IMR-90 (cell line): ENCODE results near the gene NIPBL. TPM values are rescaled to one million over a fixed set of nuclear protein-coding genes. Genes with fewer than 3 reads are reported as not detected.

Experiments
- ATAC-seq: fragments of 200-7000 bp; cut with Tn5 transposase; 2 replicates; pipeline ENCODE4 v1.9.1; 2020; ENCODE audit warnings: low read depth, mild to moderate bottlenecking, moderate library complexity
- BruUV-seq: library from RNA; stranded (reverse); fragments of 400-500 nt; replicated peaks from 2 replicates; lab custom pipeline; 2021; lab: Mats Ljungman, UMichigan
- CTCF ChIA-PET: fragments of 300-600 bp; formaldehyde crosslinking; extraction: SDS; loops from one replicate; lab custom pipeline; 2021; ENCODE audit warnings: antibody characterized with exemption; lab: Yijun Ruan, JAX
- POLR2A ChIA-PET: fragments of 300-600 bp; sonication (Branson Sonifier 250); formaldehyde crosslinking; loops from one replicate; lab custom pipeline; 2022; ENCODE audit warnings: antibody characterized with exemption; ENCODE audit not compliant: unreplicated experiment; lab: Charles Lee
- DNase-seq: peaks from one replicate; pipeline ENCODE4 v3.0.0; 2013
- H2AFZ ChIP-seq: replicated peaks from 2 replicates; pipeline ENCODE3; 2013; ENCODE audit warnings: low read length, mild to moderate bottlenecking; ENCODE audit not compliant: poor library complexity
- H2AK5ac ChIP-seq: 2 replicates; pipeline ENCODE4 v1.6.1; 2013; ENCODE audit warnings: low read depth, low read length, inconsistent platforms
- H2AK9ac ChIP-seq: replicated peaks from 2 replicates; pipeline ENCODE3; 2013; ENCODE audit warnings: mild to moderate bottlenecking, low read depth, low read length, moderate library complexity; ENCODE audit not compliant: poor library complexity
- H2BK120ac ChIP-seq: 2 replicates; pipeline ENCODE4 v1.6.1; 2013; ENCODE audit warnings: low read depth, low read length, inconsistent platforms
- H2BK15ac ChIP-seq: 3 replicates; pipeline ENCODE4 v1.6.1; 2013; ENCODE audit warnings: low read depth, low read length, inconsistent platforms
- H2BK20ac ChIP-seq: 2 replicates; pipeline ENCODE4 v1.6.1; 2013; ENCODE audit warnings: low read depth, mild to moderate bottlenecking, inconsistent platforms, low read length, moderate library complexity
- H2BK5ac ChIP-seq: 2 replicates; pipeline ENCODE4 v1.6.1; 2013; ENCODE audit warnings: mild to moderate bottlenecking, low read depth, low read length, inconsistent platforms; ENCODE audit not compliant: poor library complexity, severe bottlenecking
- H3K14ac ChIP-seq: replicated peaks from 2 replicates; pipeline ENCODE4 v1.6.1; 2013; ENCODE audit warnings: low read depth, low read length, inconsistent platforms
- H3K18ac ChIP-seq: 2 replicates; pipeline ENCODE4 v1.6.1; 2013; ENCODE audit warnings: low read depth, low read length, control low read depth
- H3K23ac ChIP-seq: 2 replicates; pipeline ENCODE4 v1.6.1; 2013; ENCODE audit warnings: low read depth, low read length, inconsistent platforms
- H3K27ac ChIP-seq: 2 replicates; pipeline ENCODE4 v1.5.1; 2013; ENCODE audit warnings: mild to moderate bottlenecking, control low read depth, low read length; ENCODE audit not compliant: insufficient read depth
- H3K27me3 ChIP-seq: 2 replicates; pipeline ENCODE4 v1.6.1; 2013; ENCODE audit warnings: low read length; ENCODE audit not compliant: control insufficient read depth, insufficient read depth
- H3K36me3 ChIP-seq: 2 replicates; pipeline ENCODE4 v1.6.1; 2013; ENCODE audit warnings: low read length, mixed read lengths; ENCODE audit not compliant: control insufficient read depth, insufficient read depth
- H3K4ac ChIP-seq: 2 replicates; pipeline ENCODE4 v1.6.1; 2013; ENCODE audit warnings: low read depth, low read length, inconsistent platforms
- H3K4me1 ChIP-seq: 2 replicates; pipeline ENCODE4 v1.6.1; 2013; ENCODE audit warnings: low read length, mixed read lengths; ENCODE audit not compliant: control insufficient read depth, insufficient read depth
- H3K4me2 ChIP-seq: 2 replicates; pipeline ENCODE4 v1.6.1; 2013; ENCODE audit warnings: low read depth, mild to moderate bottlenecking, control low read depth, low read length, moderate library complexity
- H3K4me3 ChIP-seq: 2 replicates; pipeline ENCODE4 v1.5.1; 2013; ENCODE audit warnings: low read depth, mild to moderate bottlenecking, control low read depth, low read length, moderate library complexity; ENCODE audit not compliant: insufficient read depth
- H3K56ac ChIP-seq: 2 replicates; pipeline ENCODE4 v1.6.1; 2013; ENCODE audit warnings: low read length, inconsistent platforms; ENCODE audit not compliant: insufficient read depth; ENCODE audit errors: extremely low read depth
- H3K79me1 ChIP-seq, 2 experiments: 2 replicates each; pipeline ENCODE4 v1.6.1; 2013; ENCODE audit warnings: low read length in 2 of 2, inconsistent platforms in 1 of 2, low read depth in 1 of 2
- H3K9ac ChIP-seq: 2 replicates; pipeline ENCODE4 v1.6.1; 2013; ENCODE audit warnings: low read depth, low read length, control low read depth
- H3K9me1 ChIP-seq: 2 replicates; pipeline ENCODE4 v1.6.1; 2013; ENCODE audit warnings: low read length, inconsistent platforms; ENCODE audit not compliant: insufficient read depth
- H3K9me3 ChIP-seq: 2 replicates; pipeline ENCODE4 v1.6.1; 2013; ENCODE audit warnings: low read length; ENCODE audit not compliant: control insufficient read depth, insufficient read depth
- H4K20me1 ChIP-seq: 2 replicates; pipeline ENCODE4 v1.6.1; 2013; ENCODE audit warnings: low read length, inconsistent platforms; ENCODE audit not compliant: insufficient read depth
- H4K5ac ChIP-seq: 2 replicates; pipeline ENCODE4 v1.6.1; 2013; ENCODE audit warnings: mild to moderate bottlenecking, low read depth, low read length, control low read depth
- H4K8ac ChIP-seq, 2 experiments: 2 replicates each; pipeline ENCODE4 v1.6.1; 2013; ENCODE audit warnings: low read depth in 2 of 2, low read length in 2 of 2, control low read depth in 1 of 2, inconsistent platforms in 1 of 2
- H4K91ac ChIP-seq: 2 replicates; pipeline ENCODE4 v1.6.1; 2013; ENCODE audit warnings: low read depth, low read length, inconsistent platforms; ENCODE audit not compliant: insufficient read depth
- RFX5 ChIP-seq: IDR thresholded peaks from 2 replicates; pipeline ENCODE4 v1.8.0; 2012; ENCODE audit warnings: low read depth, mild to moderate bottlenecking, low read length, moderate library complexity
- WGBS, 2 experiments: methylation state at CpG; one replicate each; pipeline versions ENCODE4 v1.1.5 to v1.1.7; 2013; ENCODE audit warnings: missing lambda C conversion rate in 2 of 2; ENCODE audit not compliant: insufficient read length in 1 of 2; ENCODE audit errors: extremely low coverage in 2 of 2; 5-methylcytosine and 5-hydroxymethylcytosine counted together
- dilution Hi-C: fragments of 300-500 bp; cut with HindIII; formaldehyde crosslinking; loops from one replicate; pipeline ENCODE4 v1.14.3; 2018; ENCODE audit warnings: low sequenced_read_pairs; ENCODE audit not compliant: unreplicated experiment
- in situ Hi-C: fragments of 300-500 bp; cut with MboI; formaldehyde crosslinking; loops from 3 replicates; pipeline ENCODE4 v1.14.3; 2019; ENCODE audit warnings: low sequenced_read_pairs, inconsistent platforms, mixed read lengths
- intact Hi-C: fragments of 100-400 bp; cut with micrococcal nuclease; formaldehyde crosslinking; loops from 2 replicates; pipeline ENCODE4 v1.10.0; 2022
- polyA plus RNA-seq, 3 experiments: library from polyadenylated mRNA; depleted of rRNA; stranded (reverse); fragments of >200 nt; gene quantifications; 2 replicates each; pipeline ENCODE4 v1.2.3, GENCODE V29; 2012; ENCODE audit warnings: low replicate concordance in 1 of 3
- total RNA-seq: library from RNA; depleted of rRNA; stranded (reverse); fragments of >200 nt; gene quantifications from 2 replicates; pipeline ENCODE4 v1.2.3, GENCODE V29; 2012

Gene NIPBL
- total and polyA plus RNA-seq, 2 of the 4 experiments (the other 2 are of a cell fraction): 8.4 to 46.4 TPM

- 96% methylated on average over 3 of the region's 10 CpGs; no CpG with 5 or more reads in 1 of the 2 experiments for WGBS, 2 experiments
- no peak overlapping the region for H3K9ac ChIP-seq
- H2AK5ac ChIP-seq: no peak overlapping the region
- H3K4me2 ChIP-seq: no peak overlapping the region
- no peak overlapping the region for H3K4me3 ChIP-seq
- H3K18ac ChIP-seq: no peak overlapping the region
- H4K91ac ChIP-seq: no peak overlapping the region
- H3K4ac ChIP-seq: no peak overlapping the region
- no peaks in the 10 kb centered on the region for H3K27me3 ChIP-seq
- CTCF ChIA-PET: no interaction called here
- H2BK15ac ChIP-seq: no peak overlapping the region
- dilution Hi-C loops (no loop called here), in situ Hi-C loops (no loop called here), intact Hi-C loops (no loop called here)
- H3K36me3 ChIP-seq: peaks cover 10% of the 10 kb centered on the region; the same call in 1 of the 2 replicates
- no peak overlapping the region for H3K27ac ChIP-seq
- DNase-seq: no peak
- H2BK5ac ChIP-seq: no peak overlapping the region
- no peak overlapping the region for H2AK9ac ChIP-seq
- no peaks in the 10 kb centered on the region for H3K4me1 ChIP-seq
- H3K56ac ChIP-seq: no peak overlapping the region
- H2BK20ac ChIP-seq: no peak overlapping the region
- no peak for ATAC-seq
- peaks cover 72% of the 10 kb centered on the region for H4K20me1 ChIP-seq
- H3K23ac ChIP-seq: no peak overlapping the region
- H4K5ac ChIP-seq: no peak overlapping the region
- H2AFZ ChIP-seq: no peak overlapping the region
- POLR2A ChIA-PET: interaction anchor here (0.5 kb wide), 1 partner anchor 263 kb away, joined by 3 read pairs; no protein-coding TSS in a partner anchor
- H3K9me1 ChIP-seq: peaks cover 10% of the 10 kb centered on the region
- H3K14ac ChIP-seq: no peak overlapping the region
- peaks cover 5 to 45% of the 10 kb centered on the region in 2 experiments for H3K79me1 ChIP-seq
- no peaks in the 10 kb centered on the region for H3K9me3 ChIP-seq
- H2BK120ac ChIP-seq: no peak overlapping the region
- H4K8ac ChIP-seq: no peak overlapping the region
- no peak for TF ChIP-seq RFX5
- BruUV-seq: no TSS peak
Observed at GRCh38 chr5:36885149-36885548, 8.6 kb downstream of the NIPBL start.
